GM12801 (cell line): Measurements from ENCODE around the gene METTL25B.

Experiments
- CTCF ChIP-seq: IDR thresholded peaks from one replicate; pipeline ENCODE4 v1.5.1; 2011; ENCODE audit warnings: control low read depth; ENCODE audit not compliant: insufficient read length; ENCODE audit errors: extremely low read depth

Gene METTL25B

GRCh38 chr1:156743367-156744302 is 15.4 kb downstream of the METTL25B start:
- TF ChIP-seq CTCF: no peak

GRCh38 chr1:156744344-156744743 is 16.1 kb downstream of the METTL25B start:
- TF ChIP-seq CTCF: no peak

- TF ChIP-seq CTCF: no peak
These were observed 16.6 kb downstream of the METTL25B start for GRCh38 chr1:156744786-156745419.

- no peak for TF ChIP-seq CTCF
These were observed 17.6 kb downstream of the METTL25B start for GRCh38 chr1:156745881-156746280.

- no peak for TF ChIP-seq CTCF
These were observed 18.1 kb downstream of the METTL25B start for GRCh38 chr1:156746406-156746727.

- no peak for TF ChIP-seq CTCF
These were observed 18.7 kb downstream of the METTL25B start for GRCh38 chr1:156746728-156747631.
